GM19328 (cell line): ENCODE data around the gene SKP1.
"Not testable (repeated sequence)": the region's sequence is repeated elsewhere in the genome, so short reads cannot be mapped to it uniquely, and the experiment has no call there.

Source experiments
- ATAC-seq: cut with Tn5 transposase; IDR thresholded peaks from one replicate; pipeline ENCODE4 v1.9.1; 2021; ENCODE audit warnings: mild to moderate bottlenecking, moderate library complexity; ENCODE audit not compliant: unreplicated experiment

Gene SKP1

DNA sequence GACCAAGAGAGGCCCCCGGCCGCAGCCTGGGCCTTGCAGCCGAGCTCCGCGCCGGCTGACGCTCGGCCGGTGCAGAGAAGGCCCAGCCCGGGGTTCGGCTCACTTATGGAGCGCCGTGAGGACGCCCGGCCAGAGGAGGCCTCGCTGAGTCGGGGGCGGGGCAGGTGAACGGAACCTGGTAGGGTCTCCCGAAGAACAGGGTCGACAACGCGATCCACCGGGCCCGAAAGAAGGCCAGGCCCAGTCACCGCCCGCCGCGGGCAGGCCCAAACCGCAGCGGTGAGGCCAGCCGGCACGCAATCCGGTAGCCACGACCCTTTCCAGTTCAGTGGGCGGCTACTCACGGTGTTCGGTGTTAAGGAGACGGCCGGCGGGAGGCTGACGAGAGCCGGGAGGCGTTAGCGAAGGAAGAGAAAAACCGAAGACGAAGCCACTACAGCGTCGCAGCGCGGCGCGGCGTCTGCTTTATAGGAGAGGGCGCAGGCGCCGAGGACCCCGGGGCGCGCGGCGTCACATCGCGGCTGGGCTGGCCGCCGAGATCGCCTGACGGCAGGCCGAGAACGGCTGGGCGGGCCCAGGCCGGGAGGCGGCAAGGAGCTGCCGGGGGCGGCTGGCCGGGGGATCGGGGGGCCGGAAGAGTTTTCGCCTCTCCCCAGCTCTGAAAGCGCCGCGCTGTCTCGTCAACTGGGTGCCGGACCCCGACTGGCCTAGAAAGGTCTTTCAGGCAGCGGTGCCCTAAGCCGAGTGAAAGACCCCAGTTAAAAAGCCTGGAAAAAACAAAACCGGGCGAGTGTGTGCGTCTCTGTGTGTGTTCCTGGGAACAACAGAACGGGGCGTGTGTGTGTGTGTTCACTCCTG is at the start of gene SKP1:
Gene SKP1, minus strand, starts transcription at position 440 of the 858 bp plus-strand sequence. CDS start 2,928 bp downstream, outside the sequence.
- peak; percentile 73 for ATAC-seq

DNA sequence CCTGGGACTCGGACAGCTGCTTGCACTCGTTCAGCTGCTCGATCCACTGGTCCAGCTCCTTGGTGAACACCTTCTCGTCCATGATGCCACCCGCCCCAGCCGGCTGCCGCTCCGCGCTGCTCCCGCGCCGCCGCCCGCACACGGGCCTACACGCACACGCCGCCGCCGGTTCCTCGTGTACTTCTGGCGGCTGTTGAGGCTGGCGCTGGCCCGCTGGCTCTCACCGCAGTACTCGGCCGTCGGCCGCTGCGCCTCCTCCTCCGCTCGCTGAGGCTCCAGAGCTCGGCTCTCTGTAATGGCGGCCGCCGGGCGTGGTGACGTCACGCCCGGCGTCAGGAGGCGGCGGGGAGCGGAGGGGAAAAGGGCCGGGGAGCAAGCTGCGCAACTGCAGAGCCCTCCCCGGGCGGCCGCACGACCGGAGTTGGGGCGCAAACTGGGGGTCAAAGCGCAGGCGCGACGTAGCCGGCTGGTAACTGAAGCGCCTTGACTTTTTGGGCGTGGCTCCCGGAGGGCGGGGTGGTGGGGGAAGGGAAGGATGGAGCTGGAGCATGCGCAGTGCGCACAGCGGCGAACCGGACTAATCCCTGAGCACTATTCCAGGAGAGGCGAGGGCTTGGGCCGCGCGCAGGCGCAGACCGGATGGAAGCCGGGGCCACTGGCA is 49.2 kb upstream of the SKP1 start, which contains the start of gene PPP2CA:
Gene PPP2CA, minus strand, starts transcription at position 294 of the 661 bp plus-strand sequence. Its CDS starts 212 bp downstream, at position 82.
- peak; percentile 81 for ATAC-seq

GRCh38 chr5:134224888-134225779 is 48.4 kb upstream of the SKP1 start:
- peak; percentile 29 for ATAC-seq

DNA sequence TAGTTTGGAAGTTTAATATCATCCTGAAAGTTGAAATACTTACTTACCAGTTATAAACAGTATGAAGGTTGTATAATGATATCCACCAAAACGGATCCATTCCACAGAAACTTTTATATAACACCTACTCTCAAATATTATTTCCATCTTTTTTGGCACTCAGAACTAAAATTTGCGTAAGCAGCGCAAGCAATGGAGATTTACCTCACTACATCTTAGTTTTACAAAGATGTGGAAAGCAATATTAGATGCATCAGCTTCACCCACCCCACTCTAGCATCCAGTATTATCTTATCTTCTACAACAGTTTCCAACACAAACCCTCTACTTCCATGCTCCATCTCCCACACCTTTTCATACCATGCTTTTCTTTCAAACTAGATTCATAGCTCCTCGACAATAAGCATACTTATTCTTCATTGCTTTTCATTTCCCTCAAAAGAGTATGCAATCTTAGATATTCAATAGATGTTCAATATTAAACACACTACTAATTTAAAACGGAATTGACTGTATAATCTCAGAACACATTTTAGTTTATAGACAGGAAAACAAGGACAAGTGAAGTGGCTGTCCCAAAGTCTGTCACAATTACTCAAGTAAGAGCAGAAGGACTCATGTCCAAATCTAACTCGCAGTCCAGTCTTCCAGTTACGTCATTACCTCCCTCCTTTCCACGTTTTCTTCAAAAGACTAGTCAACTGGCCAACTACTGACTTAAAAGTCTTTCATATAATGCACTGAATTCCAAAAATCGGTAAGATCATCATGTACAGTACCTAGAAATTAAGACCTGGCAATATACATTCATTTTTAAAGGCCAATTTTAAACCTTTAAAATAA is 46.9 kb upstream of the SKP1 start:
- no peak for ATAC-seq

GRCh38 chr5:134221690-134222089 is 44.9 kb upstream of the SKP1 start:
- not testable (repeated sequence) for ATAC-seq

DNA sequence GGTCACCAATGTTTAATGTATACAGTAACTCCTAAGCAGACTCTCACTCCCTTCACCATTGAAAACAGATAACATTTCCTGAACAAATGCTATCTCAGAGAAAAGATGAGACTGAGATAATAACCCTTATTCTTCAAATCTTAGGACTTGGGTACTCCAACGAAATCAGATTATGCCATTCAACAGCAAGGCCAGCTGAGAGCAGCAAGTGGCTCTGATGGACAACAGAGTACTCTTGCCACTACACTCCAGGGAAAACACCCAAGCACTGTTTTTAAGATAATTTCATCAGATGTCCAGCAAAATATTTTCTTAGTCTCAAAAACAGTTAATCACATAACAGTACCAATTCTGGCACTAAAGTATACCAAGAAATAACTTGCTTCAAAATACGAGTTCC is 39.0 kb upstream of the SKP1 start:
- ATAC-seq: no peak

GRCh38 chr5:134211263-134212031 is 34.7 kb upstream of the SKP1 start:
- ATAC-seq: not testable (repeated sequence)

DNA sequence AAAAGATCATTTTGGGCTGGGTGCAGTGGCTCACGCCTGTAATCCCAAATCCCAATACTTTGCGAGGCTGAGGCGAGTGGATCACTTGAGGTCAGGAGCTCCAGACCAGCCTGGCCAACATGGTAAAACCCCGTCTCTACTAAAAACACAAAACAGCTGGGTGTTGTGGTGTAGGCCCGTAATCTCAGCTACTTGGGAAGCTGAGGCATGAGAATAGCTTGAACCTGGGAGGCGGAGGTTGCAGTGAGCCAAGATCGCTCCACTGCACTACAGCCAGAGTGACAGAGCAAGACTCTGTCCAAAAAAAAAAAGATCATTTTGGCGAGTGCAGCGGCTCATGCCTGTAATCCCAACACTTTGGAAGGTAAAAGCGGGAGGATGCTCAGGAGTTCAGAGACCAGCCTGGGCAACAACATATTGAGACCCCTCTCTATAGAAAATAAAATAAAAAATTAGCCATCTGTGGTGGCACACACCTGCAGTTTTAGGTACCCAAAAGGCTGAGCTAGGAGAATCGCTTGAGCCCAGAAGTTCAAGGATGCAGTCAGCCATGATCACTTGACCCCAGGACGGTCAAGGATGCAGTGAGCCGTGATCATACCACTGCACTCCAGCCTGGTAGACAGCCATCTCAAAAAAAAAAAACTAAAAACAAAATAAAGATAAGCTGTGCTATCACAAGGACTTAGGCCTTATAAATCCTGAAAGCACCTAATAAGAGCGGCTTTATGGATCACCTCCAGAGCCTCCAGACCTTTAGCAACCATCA is 32.9 kb upstream of the SKP1 start:
- ATAC-seq: no peak

- no peak for ATAC-seq
Observed at GRCh38 chr5:134207696-134208095, 30.9 kb upstream of the SKP1 start.

- ATAC-seq: no peak
Observed at GRCh38 chr5:134206627-134207160, 29.9 kb upstream of the SKP1 start.

- no peak for ATAC-seq
Observed at GRCh38 chr5:134204575-134204974, 27.8 kb upstream of the SKP1 start.

GRCh38 chr5:134203630-134204029 is 26.9 kb upstream of the SKP1 start:
- no peak for ATAC-seq

GRCh38 chr5:134195666-134196065 is 18.9 kb upstream of the SKP1 start:
- no peak for ATAC-seq

- ATAC-seq: no peak
Observed at GRCh38 chr5:134189031-134189430, 12.3 kb upstream of the SKP1 start.

DNA sequence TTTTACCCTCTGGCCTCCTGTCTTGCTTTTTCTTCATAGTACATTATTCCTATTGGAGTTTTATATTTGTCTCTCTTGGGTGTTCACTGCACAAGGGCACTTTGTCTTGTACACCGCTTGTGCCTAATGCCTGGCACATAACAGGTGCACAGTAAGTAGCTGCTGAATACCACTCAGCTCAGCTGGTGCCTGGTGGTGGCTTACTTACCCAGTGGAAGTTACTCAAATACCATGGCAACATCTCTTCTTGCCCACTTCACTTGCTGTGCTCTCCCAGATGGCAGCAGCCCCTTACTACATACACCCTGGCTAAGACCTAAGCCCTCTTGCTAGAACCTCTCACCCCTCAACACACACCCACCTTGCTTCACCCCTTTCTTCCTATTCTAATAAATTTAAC is 11.3 kb upstream of the SKP1 start:
- no peak for ATAC-seq

DNA sequence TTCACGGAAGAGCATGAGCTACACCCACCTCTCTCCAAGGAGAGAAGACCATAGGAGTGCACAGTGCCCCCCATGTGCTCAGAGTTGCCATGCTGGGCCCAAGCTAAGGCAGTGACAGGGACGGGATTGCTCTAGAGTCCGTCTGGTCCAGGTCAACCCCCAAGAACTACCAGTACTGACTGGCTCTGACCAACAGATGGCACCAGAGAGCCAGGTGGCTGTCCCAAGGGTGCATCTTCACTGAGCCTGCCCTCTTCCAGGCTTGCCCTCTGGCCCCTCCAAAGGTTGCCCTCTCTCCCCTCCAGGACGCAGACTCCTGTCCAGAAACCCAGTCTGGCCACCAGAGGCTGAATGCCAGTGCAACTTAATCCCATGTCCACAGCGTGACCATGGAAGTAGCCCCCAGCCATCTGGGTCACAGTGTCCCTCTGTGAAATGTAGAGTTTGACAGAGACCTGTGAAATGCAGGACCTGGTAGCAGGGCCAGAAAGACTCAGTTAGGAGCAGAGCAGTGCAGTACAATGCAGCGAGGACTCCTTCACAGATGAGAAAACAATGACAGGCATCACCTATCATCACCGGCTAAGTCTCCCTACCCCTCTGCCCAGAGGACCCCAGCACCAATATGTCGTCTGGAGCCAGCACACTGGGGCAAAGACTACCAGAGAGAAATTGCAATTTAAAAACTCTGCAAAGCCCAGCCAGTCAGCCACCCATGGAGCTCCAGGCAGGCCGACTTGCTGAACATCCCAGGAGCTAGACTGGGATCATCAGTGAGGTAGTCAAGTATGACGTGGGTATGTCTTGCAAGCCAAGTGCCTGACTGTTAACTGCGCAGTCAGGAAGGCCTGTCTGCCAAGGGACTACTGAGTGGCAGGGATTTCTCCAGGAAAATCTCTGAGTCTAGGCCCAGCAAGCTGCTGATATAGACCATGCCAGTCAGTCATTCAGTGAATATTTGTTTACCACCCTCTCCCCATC is 7.7 kb upstream of the SKP1 start:
- no peak for ATAC-seq

DNA sequence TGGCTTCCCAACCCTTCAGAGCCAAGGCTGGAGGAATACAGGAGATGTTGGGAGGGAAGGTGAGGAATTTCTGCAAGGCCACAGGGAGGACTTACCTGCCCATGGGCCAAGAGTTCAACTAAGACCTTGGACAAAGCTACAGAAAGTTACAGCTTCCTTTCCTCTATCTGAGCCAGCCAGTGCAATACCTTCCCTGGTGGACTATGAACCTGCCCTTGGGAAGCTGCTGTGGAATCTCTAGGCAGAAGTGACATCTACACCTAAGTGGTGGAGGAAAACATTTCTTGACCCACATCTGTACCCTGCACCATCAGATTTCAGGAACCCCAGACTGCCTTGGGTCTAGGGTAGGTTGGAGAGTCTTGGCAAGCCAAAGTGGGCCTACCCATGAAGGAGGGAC is 6.7 kb upstream of the SKP1 start:
- ATAC-seq: no peak
